Kidney tubule cell (primary cell): ENCODE results near the gene VWCE.

ENCODE experiments used
- DNase-seq: peaks from one replicate; pipeline ENCODE4 v3.0.0-alpha.2; 2018; ENCODE audit warnings: low spot score

VWCE gene

DNA sequence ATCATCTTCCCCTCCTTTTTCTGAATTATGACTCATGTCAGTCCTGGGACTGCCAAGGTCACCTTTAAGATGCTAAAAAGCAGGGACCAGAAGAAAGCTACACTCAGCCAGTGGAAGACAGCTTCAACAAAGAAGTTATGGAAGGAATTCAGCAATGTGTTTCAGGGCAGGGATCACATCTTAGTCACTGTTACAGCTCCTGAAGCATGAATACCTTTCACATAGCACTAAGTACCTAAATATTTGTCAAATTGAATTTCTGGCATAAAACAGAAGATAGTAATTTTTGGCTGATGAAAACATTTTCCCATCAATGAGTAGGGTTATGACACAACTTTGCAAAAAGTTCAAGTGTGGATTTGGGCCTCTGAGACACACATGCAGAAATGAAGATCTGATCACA, 32.6 kb upstream of the VWCE start:
- DNase-seq = no peak

DNA sequence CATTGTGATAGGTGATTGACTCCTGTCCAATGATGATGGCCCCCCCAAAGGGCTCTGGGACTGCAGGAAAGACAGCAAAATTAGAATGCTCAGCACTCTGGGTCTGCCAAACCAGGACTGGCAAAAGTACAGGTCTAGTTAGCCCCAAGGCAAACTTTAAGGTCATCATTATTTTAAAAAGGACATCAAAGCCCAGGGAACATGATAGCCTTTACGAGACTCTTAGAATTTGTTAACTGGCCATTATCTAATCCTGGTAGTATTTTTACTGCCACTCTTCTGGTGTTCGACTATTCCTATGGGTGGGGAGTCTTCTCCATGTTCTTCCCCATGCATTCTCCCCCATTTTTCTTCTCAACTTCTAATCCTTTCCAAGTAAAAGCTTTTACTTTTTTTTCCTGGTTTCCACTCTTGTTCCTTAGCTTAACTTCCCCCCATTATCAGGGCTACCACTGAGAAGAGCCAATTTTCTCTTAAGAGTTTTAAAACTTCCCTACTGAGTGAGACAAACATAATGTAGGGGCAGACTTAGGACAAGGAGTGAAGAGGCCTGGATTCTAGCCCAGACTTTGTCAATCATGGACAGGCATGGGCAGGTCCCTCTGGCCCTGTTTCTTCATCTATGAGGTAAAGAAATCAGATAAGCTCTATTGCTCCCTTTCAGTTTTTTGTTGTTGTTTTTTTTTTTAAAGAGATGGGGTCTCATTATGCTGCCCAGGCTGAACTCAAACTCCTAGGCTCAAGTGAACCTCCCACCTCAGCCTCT, 30.7 kb upstream of the VWCE start:
- DNase-seq = no peak

DNA sequence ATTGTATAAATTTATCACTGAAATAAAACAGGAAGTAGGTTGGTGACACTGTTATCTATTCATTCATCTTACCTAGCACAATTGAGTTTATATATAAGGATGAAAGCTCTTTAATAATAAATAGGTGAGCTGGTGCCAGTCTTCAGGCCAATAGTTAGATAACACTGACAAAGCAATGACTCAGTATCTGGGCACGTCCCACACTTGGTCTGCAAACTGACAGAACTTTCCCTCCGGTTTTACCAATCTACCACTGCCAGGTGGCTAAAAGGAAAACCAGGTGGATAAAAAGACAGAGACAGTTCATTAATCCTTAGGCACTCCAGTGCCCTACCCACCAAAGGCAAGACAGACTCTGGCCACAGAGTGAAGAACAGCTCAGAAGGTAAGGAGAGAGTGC, 20.1 kb upstream of the VWCE start:
- DNase-seq = peak; percentile 10

DNA sequence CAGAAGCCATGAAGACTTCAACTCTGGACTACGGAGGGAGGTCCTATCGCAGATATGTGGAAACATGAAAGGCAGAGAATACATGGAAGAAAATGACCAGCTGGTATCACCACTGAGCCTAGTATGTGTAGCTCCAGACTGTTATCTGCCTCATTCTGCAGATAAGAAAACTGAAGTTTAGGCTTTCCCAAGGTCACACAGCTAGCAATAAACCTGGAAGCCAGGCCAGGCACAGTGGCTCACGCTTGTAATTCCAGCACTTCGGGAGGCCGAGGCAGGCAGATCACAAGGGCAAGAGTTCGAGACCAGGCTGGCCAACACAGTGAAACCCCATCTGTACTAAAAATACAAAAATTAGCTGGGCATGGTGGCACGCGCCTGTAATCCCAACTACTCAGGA, 15.6 kb upstream of the VWCE start:
- DNase-seq = no peak

DNA sequence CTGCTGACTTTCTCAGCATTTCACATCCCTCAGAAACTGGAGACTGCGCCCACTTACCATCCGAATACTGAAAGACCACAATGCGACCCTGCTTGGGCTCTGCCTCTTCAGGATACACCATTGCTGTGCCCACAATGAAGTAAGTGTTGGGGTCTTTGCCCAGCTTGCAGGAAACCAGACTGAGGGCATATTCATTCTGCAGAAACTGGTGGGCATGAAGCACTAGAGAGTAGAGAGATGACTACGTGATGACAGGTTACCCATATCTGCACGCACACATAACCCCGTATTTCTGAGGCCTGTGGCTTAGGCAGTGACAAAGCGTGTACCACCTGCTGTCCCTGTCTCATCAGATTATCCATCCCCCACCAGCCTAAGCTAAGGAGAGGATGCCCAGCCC, 14.6 kb upstream of the VWCE start:
- no peak for DNase-seq

DNA sequence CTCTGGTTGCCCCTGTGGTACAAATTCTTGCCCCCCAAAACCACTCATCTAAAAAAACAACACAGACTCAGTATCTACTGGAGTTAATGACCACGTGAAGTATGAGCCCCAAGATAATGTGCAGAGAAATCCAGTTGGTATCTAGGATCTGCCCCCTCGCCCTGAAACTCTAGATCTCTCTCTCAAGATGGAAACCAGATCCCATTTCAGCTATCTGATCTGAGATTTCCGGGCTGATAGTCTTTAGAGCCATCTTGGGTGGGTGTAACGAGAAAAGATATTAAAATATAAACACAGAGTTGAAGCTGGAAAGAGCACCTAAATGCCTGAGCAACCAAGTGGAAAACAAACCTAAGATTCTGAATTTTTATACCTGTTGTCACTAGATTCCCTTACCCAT, 14.0 kb upstream of the VWCE start:
- DNase-seq = no peak

DNA sequence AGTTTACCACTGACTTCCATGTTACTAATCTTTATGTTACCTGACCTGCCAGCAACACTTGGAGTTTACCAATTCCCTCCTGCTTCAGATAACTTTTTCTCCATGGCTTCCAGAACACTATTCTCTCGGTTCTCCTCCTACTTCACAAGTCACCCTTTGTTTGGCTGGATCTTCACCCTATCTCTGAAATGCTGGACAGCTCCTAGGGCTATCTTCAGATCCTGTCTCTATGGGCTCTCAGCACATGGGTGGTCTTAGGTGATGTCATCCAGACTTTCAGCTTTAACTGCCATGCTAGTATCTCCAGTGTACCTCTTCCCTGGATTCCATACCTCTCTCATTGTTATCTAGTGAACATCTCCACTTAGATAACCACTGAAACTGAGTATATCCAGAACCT, 12.2 kb upstream of the VWCE start:
- no peak for DNase-seq

DNA sequence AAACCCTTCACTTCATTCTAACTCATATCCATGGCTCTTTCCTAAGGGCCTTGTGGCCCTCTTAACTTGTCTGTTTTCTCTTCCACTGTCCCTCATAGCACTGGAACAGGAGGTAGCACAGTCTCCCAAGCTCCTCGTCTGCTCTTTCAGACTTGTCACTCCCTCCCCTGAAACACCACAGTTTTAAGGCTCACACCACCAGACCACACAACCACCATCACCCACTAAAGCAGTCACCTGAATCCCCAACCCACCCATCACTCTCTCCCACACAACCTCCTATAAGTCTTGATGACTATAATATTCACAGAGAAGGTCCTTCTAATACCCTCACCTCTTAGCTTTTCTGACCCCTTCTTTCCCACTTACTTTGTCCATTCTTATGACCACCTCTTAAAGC, 11.1 kb upstream of the VWCE start:
- DNase-seq = no peak

DNA sequence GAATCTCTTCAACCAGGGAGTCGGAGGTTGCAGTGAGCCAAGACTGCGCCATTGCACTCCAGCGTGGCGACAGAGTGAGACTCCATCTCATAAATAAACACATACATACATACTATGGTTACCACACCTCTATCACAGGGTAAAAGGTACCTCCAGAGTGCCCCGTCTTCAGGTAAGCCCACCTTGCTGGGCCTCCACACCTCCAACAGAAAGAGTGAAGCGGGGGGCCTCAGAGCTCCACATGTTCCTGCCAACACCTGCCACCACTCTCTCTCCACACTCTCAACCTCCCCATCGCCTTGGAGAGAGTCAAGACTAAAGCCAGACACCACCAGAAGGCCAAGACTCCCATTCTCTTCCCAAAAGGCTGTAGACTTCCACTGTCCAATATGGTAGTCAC, 10.3 kb upstream of the VWCE start:
- DNase-seq = no peak

DNA sequence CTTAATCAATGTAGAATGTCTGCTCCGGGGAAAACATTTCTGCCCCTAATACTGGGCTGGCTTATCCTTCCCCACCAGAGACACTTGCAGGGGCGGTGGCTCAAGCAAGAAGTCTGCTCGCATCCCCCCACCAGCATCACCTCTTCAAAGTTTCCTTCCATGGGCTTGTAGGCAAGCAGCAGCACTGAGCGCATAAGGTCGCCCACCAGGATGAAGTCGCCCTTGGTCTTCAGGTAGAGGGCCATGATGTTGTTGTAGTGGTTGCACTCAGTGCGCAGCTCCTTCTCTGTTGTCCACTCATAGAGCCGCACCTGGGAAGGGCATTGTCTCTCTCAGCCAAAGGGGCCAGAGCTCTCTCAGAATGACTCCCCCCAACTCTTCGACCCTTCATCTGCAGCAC, 8.6 kb upstream of the VWCE start:
- DNase-seq = no peak

DNA sequence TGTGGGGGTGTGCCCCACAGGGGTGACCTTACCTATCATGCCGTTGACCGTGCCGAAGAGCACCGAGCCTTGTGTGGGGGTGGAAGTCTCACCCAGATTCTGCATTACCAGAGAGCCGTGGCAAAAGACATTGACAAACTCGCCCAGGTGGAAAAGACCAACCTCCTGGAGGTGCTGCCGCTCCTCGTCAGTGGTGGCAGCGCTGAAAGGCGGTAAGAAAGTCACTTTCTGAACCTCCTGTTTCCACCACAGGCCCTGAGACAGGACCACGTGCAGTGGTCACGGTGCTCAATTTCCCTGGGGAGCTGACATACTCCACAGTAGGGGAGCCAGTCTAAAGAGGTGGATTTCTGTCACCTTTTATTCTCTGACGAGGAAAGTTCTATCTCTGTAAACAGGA, 7.4 kb upstream of the VWCE start:
- DNase-seq = no peak

DNA sequence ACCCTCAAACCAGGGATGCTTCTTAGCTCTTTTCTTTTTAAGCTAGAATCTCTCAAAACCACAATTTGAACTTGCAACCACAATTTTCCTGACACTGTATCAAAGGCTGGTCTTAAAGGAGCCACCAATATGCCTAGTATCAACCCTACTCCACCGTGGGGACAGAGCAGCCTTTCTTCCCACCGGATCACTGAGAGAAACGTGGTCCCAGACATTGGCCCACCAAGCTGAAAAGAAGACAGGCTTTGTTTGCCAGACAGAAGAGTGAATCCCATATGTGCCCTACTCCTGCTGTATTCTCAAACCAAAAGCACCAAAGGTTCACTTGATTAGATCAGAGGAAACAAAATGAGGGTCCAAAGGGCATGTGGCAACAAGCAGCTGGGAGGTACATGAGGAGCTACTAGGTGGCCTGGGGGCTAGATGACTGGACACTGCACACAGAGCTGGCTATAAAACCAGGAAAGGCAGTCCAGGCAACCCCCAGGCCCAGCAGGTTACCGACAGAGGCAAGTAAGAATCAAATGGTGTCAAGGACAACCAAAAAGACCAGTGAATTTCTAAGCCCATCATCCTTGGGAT, 3.6 kb upstream of the VWCE start:
- no peak for DNase-seq

DNA sequence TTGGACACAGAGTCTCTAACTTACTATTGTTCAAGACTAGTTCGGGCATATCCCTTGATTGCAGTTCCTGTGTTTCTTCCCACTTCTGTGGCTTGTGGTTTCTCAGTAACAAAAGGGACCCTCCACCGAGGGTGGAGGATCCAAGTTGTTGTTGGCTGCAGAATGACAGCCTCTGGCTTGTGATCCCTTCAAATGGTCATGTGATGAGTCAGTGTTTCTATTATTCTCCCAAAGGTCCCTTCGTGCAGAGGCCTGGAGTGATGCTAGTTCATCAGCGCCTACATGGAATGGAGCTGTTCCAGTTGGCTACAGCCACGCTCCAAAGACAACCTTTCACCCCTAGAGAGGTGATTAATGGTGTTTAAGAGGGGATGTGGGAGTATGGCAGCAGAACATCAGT, 2.6 kb upstream of the VWCE start:
- peak; percentile 91 for DNase-seq

DNA sequence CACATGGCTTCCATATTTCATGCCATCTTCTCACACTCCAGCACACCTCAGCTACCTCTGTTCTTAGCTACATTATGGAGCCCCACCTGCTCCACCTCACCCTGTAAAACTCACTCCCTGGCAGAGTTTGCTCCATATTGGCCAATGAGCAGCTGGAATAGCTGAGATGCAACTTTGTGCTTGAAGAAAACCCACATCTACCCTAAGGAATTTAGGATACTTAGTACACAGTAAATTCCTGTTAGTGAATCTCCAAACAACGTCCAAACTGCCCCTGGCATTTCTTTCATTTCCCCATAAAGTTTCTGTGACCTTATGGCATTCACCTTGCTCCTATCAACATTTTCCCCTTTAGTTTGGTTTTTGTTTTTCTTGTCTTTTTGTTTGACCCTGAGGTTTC, 2.2 kb upstream of the VWCE start:
- DNase-seq = no peak

DNA sequence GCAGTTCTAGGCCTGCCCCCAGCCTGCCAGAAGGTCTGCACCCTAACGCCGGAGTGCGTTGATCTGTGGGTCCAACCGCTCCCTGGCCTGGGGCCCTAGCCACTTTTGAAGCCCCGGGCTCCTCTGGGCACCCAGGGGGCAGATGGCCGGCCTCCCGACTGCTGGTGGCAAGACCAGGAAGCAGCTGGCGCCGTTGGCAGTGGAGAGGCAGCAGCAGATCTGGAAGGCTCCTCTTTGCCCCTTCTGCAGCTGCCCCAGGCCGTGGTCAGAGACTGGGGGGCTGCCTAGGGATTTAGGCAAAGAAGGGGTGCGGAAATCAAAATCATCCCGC, 445 bp upstream of the VWCE start:
- no peak for DNase-seq

DNA sequence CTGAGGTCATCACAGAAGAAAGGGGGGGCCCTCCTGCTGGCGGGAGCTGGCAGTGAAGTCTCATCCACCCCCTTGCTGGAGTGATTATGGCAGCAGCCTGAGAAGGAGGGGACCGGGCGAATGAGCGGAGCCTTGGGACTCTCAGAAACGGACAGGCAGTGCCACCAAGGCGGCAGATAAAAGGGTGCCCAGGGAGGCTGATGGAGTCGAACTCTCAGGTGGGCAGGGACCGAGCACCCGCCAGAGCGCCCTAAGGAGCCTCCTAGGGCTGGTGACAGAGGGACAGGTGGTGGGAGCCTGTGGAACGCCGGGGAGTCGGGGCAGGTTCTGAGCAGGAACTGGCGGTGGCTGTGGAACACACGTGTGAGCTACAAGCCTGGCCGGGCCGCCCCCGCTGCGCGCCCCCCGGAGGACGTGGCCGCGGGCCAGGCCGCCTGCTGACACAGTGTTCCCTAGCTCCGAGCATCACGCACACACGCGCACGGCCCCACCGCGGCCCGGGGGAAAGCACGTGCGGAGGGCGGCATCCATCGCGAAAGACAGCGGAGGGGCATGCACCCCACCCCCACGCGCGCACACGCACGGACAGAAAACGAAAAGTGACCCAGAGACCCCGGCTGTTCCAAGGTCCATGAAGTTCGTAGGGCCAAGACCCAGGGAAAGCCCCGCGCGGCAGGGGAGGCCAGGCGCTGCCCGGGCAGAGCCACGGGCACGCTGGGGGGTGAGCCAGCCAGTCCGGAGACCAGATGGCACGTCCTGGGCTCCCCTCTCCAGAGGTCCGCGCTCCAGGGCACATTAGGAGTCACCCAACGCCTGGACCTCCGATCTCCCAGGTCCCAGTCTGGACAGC, 1.0 kb downstream of the VWCE start:
- peak; percentile 23 for DNase-seq

DNA sequence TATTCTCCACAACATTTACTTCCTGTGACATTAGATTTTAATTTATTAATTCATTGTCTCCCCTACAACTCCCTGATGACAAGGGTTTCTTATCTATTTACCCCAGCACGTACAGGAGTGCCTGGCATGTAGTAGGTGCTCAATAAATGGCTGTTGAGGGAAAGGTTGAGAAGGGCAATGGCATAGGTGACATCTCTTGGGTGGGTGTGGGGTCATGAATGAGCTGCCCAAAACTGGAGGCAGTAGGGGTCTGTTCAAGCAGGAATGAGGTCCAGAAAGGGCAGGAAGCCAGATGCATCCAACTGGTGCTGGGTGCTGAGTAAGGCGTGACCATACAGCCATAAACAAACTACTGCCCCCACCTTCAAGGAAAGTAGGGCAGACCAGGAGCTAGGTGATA, 2.8 kb downstream of the VWCE start:
- no peak for DNase-seq

DNA sequence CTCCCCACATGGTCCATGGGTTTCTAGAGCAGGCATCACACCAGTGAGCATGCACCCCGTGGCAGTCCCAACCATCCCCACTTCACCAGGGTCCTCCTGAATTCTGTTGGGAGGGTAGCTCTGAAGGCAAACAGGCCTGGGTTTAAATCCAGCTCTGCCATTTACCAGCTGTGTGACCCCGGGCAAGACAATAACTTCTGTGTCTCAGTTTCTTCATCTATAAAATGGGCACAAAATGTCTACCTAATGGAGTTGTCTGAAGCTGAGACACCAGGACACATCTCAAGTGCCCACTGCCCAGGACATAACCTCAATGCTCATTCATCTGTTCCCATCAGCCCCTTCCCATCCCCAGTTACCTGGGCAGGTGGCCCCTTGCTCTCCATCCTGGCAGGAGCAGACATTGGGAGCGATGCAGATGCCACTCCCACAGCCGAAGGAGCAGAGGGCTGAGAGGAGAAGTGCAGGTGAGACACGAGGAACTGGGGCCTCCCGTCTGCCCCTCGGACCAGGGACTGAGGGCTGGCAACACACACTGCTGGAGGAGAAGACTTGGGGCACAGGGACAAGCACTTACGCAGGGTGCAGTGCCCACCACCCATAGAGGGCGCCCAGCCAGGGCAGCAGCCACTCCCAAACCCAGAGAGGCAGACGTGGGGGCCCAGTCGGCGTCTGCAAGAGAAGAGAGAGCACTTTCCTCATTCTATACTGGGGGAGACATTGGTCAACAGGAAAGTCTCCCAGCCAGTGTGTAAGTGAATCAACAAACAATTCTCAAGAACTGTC, 4.0 kb downstream of the VWCE start:
- DNase-seq = no peak

DNA sequence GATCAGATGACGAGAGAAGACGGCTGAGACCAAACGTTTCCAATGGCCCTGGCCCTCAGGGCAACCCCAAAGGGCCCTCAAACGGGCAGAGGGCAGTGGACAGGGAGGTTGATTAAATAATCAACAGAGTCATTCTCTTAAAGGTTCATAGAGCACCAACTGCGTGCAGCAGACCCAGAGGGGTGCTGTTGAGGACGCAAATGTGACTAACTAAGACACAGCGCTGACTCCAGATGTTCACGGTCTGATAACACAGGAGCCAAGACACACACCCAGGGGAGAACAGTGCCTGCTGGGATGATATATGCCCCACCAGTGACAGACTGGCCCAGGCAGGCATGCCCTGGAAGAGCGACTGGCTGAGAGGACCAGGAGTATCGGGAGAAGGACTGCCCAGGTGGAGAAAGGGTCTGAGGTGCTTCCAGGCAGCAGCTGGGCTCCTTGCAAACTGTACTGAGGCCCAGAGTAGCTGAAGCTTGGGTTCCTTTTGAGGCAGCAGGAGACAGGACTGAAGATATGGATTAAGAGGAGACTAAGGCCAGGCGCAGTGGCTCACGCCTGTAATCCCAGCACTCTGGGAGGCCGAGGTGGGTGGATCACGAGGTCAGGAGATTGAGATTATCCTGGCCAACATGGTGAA, 7.7 kb downstream of the VWCE start:
- DNase-seq = peak; percentile 25

DNA sequence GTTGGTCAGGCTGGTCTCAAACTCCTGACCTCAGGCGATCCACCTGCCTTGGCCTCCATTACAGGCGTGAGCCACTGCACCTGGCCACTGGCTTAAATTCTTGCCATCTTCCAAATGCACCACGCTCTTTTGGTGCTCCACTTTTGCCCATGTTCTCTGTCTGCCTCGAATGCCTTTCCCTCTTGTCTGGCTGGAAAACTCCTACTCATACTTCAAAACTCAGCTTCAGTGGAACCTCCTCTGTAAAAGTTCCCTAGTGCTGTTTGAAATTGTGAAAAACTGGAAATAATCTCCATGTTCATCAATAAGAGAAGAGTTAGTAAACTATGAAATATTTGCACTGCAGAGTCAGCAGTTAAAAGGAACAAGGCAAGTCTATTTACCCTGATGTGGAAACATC, 11.5 kb downstream of the VWCE start:
- DNase-seq = no peak

DNA sequence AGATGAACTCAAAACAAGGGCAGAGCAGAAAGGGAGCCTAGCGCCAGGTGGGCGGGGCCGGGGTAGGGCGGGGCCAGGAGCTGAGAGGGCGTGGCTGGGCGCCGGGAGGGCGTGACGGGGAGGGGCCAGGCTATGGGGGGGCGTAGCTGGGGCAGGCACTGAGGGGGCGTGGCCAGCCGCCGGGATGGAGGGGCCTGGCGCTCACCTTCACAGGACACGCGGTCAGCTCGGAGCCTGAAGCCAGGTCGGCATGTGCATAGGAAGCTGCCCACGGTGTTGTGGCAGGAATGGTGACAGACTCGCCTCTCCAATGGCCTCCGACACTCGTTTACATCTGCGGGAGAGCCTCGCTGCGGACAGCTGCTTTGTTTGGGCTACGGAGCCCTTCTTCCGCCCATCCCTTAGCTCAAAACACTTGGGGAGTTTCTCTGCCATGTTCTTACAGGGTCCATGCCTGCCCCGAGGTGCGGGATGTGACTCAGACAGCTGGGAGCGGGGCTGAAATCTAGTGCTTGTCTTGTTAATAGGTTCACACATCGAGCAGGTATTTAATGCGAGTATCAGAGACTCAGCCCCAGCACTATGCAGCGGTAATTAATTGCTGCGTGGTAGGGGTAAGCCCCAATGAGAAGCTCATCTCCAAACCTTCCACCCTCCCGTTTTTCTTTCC, 13.4 kb downstream of the VWCE start:
- DNase-seq = no peak
